HG03432 (cell line): ENCODE measurements around the gene PIP5K1B.

ENCODE experiments used
- ATAC-seq: cut with Tn5 transposase; IDR thresholded peaks from one replicate; pipeline ENCODE4 v1.9.1; 2021; ENCODE audit warnings: mild to moderate bottlenecking, moderate library complexity; ENCODE audit not compliant: unreplicated experiment

The PIP5K1B gene

GRCh38 chr9:68844631-68845612, 139.9 kb downstream of the PIP5K1B start:
- ATAC-seq = peak; percentile 68

GRCh38 chr9:68847765-68848164, 142.7 kb downstream of the PIP5K1B start:
- ATAC-seq = peak; percentile 67

GRCh38 chr9:68851657-68852056, 146.6 kb downstream of the PIP5K1B start:
- ATAC-seq = no peak

- ATAC-seq = no peak
These were observed 147.9 kb downstream of the PIP5K1B start for GRCh38 chr9:68852941-68853340.

- no peak for ATAC-seq
These were observed 154.3 kb downstream of the PIP5K1B start for GRCh38 chr9:68859347-68859746.

- no peak for ATAC-seq
These were observed 155.4 kb downstream of the PIP5K1B start for GRCh38 chr9:68860419-68860818.

GRCh38 chr9:68861436-68861835, 156.4 kb downstream of the PIP5K1B start:
- no peak for ATAC-seq

GRCh38 chr9:68867066-68867465, 162.0 kb downstream of the PIP5K1B start:
- no peak for ATAC-seq

- no peak for ATAC-seq
These were observed 164.0 kb downstream of the PIP5K1B start for GRCh38 chr9:68869022-68869421.

GRCh38 chr9:68870086-68870485, 165.0 kb downstream of the PIP5K1B start:
- no peak for ATAC-seq

GRCh38 chr9:68871236-68871635, 166.2 kb downstream of the PIP5K1B start:
- no peak for ATAC-seq

- ATAC-seq = no peak
These were observed 167.0 kb downstream of the PIP5K1B start for GRCh38 chr9:68872026-68872501.

GRCh38 chr9:68873179-68873578, 168.1 kb downstream of the PIP5K1B start:
- ATAC-seq = no peak

- ATAC-seq = no peak
These were observed 171.2 kb downstream of the PIP5K1B start for GRCh38 chr9:68876273-68876672.

- no peak for ATAC-seq
These were observed 171.6 kb downstream of the PIP5K1B start for GRCh38 chr9:68876681-68877080.

- no peak for ATAC-seq
These were observed 172.2 kb downstream of the PIP5K1B start for GRCh38 chr9:68877219-68877618.

GRCh38 chr9:68878450-68878849, 173.4 kb downstream of the PIP5K1B start:
- no peak for ATAC-seq

- no peak for ATAC-seq
These were observed 178.2 kb downstream of the PIP5K1B start for GRCh38 chr9:68883224-68883623.

- ATAC-seq = no peak
These were observed 182.2 kb downstream of the PIP5K1B start for GRCh38 chr9:68887232-68887631.

GRCh38 chr9:68894502-68894901, 189.5 kb downstream of the PIP5K1B start:
- no peak for ATAC-seq

- ATAC-seq = peak; percentile 93
These were observed 190.9 kb downstream of the PIP5K1B start for GRCh38 chr9:68895741-68896478.

GRCh38 chr9:68896486-68896885, 191.4 kb downstream of the PIP5K1B start:
- peak; percentile 17 for ATAC-seq
